WERI-Rb-1 (cell line): Measurements from ENCODE around the gene NLRP10.

Experiments used
- DNase-seq: peaks from one replicate; pipeline ENCODE4 v3.0.0-alpha.2; 2020
- H3K27ac ChIP-seq: fragments of 250-450 bp; sonication (Bioruptor Pico); 2 replicates; pipeline ENCODE4 v1.5.1; 2020; ENCODE audit warnings: mild to moderate bottlenecking, moderate library complexity
- H3K27me3 ChIP-seq: fragments of 250-450 bp; sonication (Bioruptor Pico); 2 replicates; pipeline ENCODE4 v1.5.1; 2021; ENCODE audit warnings: mild to moderate bottlenecking, low read depth, moderate library complexity; ENCODE audit not compliant: insufficient read depth, severe bottlenecking
- H3K36me3 ChIP-seq: fragments of 250-450 bp; sonication (Bioruptor Pico); 2 replicates; pipeline ENCODE4 v1.5.1; 2020; ENCODE audit warnings: mild to moderate bottlenecking, moderate library complexity
- H3K4me3 ChIP-seq: 2 replicates; pipeline ENCODE4 v1.5.1; 2011; ENCODE audit warnings: low read depth, mild to moderate bottlenecking, control low read depth, low read length
- H3K9me3 ChIP-seq: fragments of 250-450 bp; sonication (Bioruptor Pico); 2 replicates; pipeline ENCODE4 v1.5.1; 2021; ENCODE audit warnings: mild to moderate bottlenecking, moderate library complexity; ENCODE audit not compliant: severe bottlenecking
- TF ChIP-seq, protein P1 (sequence below): IDR thresholded peaks from 2 replicates; pipeline ENCODE4 v1.5.1; 2011; ENCODE audit warnings: low read depth, mild to moderate bottlenecking, control low read depth, inconsistent platforms, low read length

Gene NLRP10

GRCh38 chr11:7969756-7970646 is 4.8 kb upstream of the NLRP10 start:
- DNase-seq: no peak
- TF ChIP-seq, protein P1, sequence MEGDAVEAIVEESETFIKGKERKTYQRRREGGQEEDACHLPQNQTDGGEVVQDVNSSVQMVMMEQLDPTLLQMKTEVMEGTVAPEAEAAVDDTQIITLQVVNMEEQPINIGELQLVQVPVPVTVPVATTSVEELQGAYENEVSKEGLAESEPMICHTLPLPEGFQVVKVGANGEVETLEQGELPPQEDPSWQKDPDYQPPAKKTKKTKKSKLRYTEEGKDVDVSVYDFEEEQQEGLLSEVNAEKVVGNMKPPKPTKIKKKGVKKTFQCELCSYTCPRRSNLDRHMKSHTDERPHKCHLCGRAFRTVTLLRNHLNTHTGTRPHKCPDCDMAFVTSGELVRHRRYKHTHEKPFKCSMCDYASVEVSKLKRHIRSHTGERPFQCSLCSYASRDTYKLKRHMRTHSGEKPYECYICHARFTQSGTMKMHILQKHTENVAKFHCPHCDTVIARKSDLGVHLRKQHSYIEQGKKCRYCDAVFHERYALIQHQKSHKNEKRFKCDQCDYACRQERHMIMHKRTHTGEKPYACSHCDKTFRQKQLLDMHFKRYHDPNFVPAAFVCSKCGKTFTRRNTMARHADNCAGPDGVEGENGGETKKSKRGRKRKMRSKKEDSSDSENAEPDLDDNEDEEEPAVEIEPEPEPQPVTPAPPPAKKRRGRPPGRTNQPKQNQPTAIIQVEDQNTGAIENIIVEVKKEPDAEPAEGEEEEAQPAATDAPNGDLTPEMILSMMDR: no peak
- Histone ChIP-seq H3K4me3 (no peak overlapping the region), H3K27ac (no peak overlapping the region), H3K27me3 (no peaks in the 10 kb centered on the region), H3K36me3 (no peaks in the 10 kb centered on the region), H3K9me3 (no peaks in the 10 kb centered on the region)

DNA sequence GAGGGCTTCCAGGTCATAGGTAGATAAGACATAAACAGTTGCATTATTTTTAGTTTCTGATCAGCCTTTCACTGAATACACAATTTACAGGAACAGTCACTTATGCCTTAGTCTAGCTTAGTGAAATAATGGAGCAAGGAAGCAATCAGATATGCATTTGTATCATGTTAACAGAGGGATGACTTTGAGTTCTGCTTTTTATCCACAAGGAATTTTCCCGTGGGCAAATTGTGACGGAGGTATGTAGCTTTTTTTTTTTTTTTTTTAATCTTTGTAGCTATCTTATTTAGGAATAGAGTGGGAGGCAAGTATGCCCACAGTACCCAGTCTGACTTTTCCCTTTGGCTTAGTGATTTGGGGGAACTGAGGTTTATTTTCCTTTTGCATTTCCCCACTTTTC is 3.4 kb upstream of the NLRP10 start:
- no peaks in the 10 kb centered on the region for H3K36me3 ChIP-seq
- H3K4me3 ChIP-seq: no peak overlapping the region
- H3K27ac ChIP-seq: no peak overlapping the region
- TF ChIP-seq, protein P1: no peak
- no peaks in the 10 kb centered on the region for H3K9me3 ChIP-seq
- H3K27me3 ChIP-seq: no peaks in the 10 kb centered on the region
- DNase-seq: no peak

- Histone ChIP-seq H3K27ac (no peak overlapping the region), H3K9me3 (no peaks in the 10 kb centered on the region), H3K27me3 (no peaks in the 10 kb centered on the region), H3K4me3 (no peak overlapping the region), H3K36me3 (no peaks in the 10 kb centered on the region)
- TF ChIP-seq, protein P1: no peak
- DNase-seq: no peak
Observed at GRCh38 chr11:7967826-7968225, 2.6 kb upstream of the NLRP10 start.

DNA sequence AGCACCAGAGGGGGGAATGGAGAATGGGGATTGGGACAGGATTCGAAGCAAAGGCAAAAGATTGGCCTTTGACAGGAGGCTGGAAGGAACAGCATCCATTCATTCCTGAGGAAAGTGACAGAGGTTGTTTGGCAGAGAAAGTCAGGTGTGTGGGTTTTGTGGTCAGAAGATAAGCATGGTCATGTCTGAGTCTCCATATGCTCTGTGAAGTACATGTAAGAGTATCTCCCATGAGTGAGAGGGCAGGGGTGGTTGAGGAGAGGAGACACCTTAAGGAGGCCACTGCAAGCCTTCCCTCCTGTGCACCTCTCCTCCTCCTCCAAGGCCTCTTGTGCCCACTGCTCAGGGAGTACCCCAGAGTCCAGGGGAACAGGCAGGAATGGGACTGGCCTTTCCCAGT is 1.9 kb upstream of the NLRP10 start:
- Histone ChIP-seq H3K9me3 (no peaks in the 10 kb centered on the region), H3K4me3 (no peak overlapping the region), H3K36me3 (no peaks in the 10 kb centered on the region), H3K27ac (no peak overlapping the region), H3K27me3 (no peaks in the 10 kb centered on the region)
- no peak for DNase-seq
- TF ChIP-seq, protein P1: no peak

DNA sequence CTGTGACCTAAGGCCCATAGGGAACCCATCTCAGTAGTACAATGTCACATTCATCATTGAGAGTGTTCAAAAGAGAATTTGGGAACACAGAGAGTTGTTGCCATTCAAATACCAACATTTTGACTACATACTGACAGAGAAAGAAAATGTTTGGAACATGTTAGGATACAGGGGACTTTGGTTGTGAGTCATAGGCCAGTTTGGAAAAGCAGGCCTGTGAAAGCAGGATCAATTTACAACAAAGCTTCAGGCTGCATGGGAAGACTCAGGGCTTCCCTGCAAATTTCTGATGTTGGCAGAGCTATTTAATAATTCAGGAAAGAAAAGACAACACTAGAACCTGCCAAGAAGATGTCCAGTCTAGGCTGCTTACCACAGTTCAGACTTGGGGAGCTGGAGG is 374 bp downstream of the NLRP10 start:
- Histone ChIP-seq H3K36me3 (no peaks in the 10 kb centered on the region), H3K27me3 (no peaks in the 10 kb centered on the region), H3K9me3 (no peaks in the 10 kb centered on the region), H3K4me3 (no peak overlapping the region), H3K27ac (no peak overlapping the region)
- TF ChIP-seq, protein P1: no peak
- no peak for DNase-seq
